Rectal smooth muscle tissue (tissue), 1 donor: ENCODE data around the gene WWOX.

ENCODE experiments used
- H3K27ac ChIP-seq: one replicate; pipeline ENCODE4 v1.7.0; 2013; ENCODE audit warnings: low read depth, low read length, inconsistent platforms
- H3K27me3 ChIP-seq: one replicate; pipeline ENCODE4 v1.7.0; 2013; ENCODE audit warnings: low read length; ENCODE audit not compliant: control insufficient read depth, insufficient read depth
- H3K36me3 ChIP-seq: one replicate; pipeline ENCODE4 v1.7.0; 2013; ENCODE audit warnings: low read length; ENCODE audit not compliant: control insufficient read depth, insufficient read depth
- H3K4me1 ChIP-seq: one replicate; pipeline ENCODE4 v1.7.0; 2013; ENCODE audit warnings: low read length; ENCODE audit not compliant: control insufficient read depth, insufficient read depth
- H3K4me3 ChIP-seq: one replicate; pipeline ENCODE4 v1.7.0; 2013; ENCODE audit warnings: low read length
- H3K9ac ChIP-seq: one replicate; pipeline ENCODE4 v1.7.0; 2013; ENCODE audit warnings: low read length

WWOX gene

GRCh38 chr16:78987666-78988065 is 888.2 kb downstream of the WWOX start:
- H3K27ac ChIP-seq: no peak overlapping the region
- no peak overlapping the region for H3K9ac ChIP-seq
- H3K27me3 ChIP-seq: no peaks in the 10 kb centered on the region
- no peaks in the 10 kb centered on the region for H3K4me1 ChIP-seq
- no peak overlapping the region for H3K4me3 ChIP-seq
- H3K36me3 ChIP-seq: no peaks in the 10 kb centered on the region

DNA sequence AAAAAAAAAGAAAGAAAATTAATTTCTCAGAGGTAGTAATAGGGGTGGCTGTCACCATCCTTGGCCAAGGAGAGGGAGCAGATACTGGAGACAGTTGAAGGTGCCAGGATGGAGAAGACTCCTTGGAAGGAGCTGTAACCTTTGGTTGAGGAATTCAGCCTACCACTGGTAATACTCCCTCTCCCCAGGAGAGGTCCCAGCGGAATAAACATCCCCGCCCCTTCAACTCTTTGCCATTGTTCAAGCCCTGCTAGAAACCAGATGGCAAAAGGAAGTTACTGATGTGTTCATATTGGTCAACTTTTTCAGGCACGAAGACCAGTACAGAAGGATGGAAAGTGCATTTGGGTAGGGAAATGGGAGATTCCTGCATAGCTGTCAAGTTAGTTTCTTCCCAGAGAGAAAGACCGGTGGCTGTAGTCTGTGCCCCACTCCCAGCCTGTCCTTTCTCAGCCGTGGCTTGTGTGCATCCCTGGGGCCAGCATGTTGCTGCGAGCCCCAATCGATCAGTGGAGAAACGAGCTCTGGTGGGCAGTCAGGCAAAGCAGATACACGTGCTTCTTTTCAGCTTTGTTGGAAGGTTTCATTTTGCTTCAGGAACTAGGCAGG is 889.0 kb downstream of the WWOX start:
- Histone ChIP-seq H3K36me3 (no peaks in the 10 kb centered on the region), H3K4me3 (no peak overlapping the region), H3K27ac (no peak overlapping the region)

GRCh38 chr16:78990309-78990701 is 890.9 kb downstream of the WWOX start:
- H3K36me3 ChIP-seq: no peaks in the 10 kb centered on the region
- no peaks in the 10 kb centered on the region for H3K27me3 ChIP-seq
- no peak overlapping the region for H3K9ac ChIP-seq
- no peak overlapping the region for H3K4me3 ChIP-seq
- no peak overlapping the region for H3K27ac ChIP-seq
- no peaks in the 10 kb centered on the region for H3K4me1 ChIP-seq

More for the DNA sequence above, 889.0 kb downstream of the WWOX start:
- Histone ChIP-seq H3K4me1 (no peaks in the 10 kb centered on the region), H3K27me3 (no peaks in the 10 kb centered on the region), H3K9ac (no peak overlapping the region)

GRCh38 chr16:78992001-78992400 is 892.5 kb downstream of the WWOX start:
- no peaks in the 10 kb centered on the region for H3K36me3 ChIP-seq
- no peaks in the 10 kb centered on the region for H3K27me3 ChIP-seq
- H3K9ac ChIP-seq: no peak overlapping the region
- no peaks in the 10 kb centered on the region for H3K4me1 ChIP-seq
- no peak overlapping the region for H3K27ac ChIP-seq
- H3K4me3 ChIP-seq: no peak overlapping the region

DNA sequence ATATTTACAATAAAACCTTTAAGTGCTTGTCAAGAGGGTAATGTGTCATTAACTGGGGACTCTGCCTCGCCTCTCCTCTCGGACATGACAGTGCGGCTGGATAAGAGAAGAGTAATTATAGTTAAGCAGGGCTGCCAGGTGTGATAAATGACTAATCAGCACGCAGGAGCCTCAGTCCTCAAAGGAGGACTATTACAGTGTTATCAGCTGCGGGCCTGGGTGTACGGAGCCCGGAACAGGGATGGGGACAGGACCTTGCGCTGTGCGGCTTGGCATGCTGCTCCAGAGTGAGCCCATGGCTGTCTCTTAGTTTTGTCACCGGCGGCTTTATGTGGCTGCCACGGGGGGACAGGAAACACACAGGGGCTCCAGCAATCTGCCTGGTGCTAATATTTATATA is 893.9 kb downstream of the WWOX start:
- Histone ChIP-seq H3K4me3 (no peak overlapping the region), H3K4me1 (no peaks in the 10 kb centered on the region), H3K27ac (no peak overlapping the region), H3K27me3 (no peaks in the 10 kb centered on the region), H3K9ac (no peak overlapping the region), H3K36me3 (no peaks in the 10 kb centered on the region)

DNA sequence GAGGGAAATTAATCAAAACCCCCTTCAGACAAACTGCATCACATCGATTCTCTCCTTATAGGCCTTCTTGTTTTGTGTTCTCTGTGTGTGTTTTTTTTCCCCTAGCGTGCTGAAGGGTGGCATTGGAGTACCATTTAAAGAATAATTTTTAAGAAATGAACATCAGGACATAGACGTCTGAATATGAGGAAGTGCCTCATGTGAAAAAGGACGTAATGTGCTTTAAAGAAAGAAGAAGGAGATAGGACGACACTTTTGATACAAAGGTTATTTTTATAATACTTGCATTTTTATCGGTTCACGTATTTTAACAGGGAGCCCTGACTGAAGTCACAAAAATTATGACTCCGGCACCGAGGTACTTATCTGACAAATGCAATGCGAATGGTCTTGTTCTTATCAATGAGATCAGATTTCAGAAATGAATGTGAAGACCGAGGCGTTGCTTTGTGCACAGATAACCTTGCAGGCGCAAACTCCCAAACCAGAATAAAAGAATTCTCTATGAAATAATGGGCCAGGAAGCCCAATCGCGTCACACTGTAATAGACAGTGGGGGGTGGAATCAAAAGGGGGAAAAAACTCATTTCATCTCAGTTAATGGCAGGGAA is 894.8 kb downstream of the WWOX start:
- no peak overlapping the region for H3K9ac ChIP-seq
- no peaks in the 10 kb centered on the region for H3K4me1 ChIP-seq
- H3K4me3 ChIP-seq: no peak overlapping the region
- H3K27ac ChIP-seq: no peak overlapping the region
- no peaks in the 10 kb centered on the region for H3K27me3 ChIP-seq
- no peaks in the 10 kb centered on the region for H3K36me3 ChIP-seq

GRCh38 chr16:78995441-78995840 is 896.0 kb downstream of the WWOX start:
- H3K36me3 ChIP-seq: no peaks in the 10 kb centered on the region
- H3K4me1 ChIP-seq: no peaks in the 10 kb centered on the region
- H3K4me3 ChIP-seq: no peak overlapping the region
- no peak overlapping the region for H3K9ac ChIP-seq
- no peak overlapping the region for H3K27ac ChIP-seq
- no peaks in the 10 kb centered on the region for H3K27me3 ChIP-seq

- no peak overlapping the region for H3K9ac ChIP-seq
- H3K27ac ChIP-seq: no peak overlapping the region
- H3K36me3 ChIP-seq: no peaks in the 10 kb centered on the region
- no peak overlapping the region for H3K4me3 ChIP-seq
- H3K27me3 ChIP-seq: no peaks in the 10 kb centered on the region
- H3K4me1 ChIP-seq: no peaks in the 10 kb centered on the region
These were observed 897.3 kb downstream of the WWOX start for GRCh38 chr16:78996790-78997189.

GRCh38 chr16:78998879-78999278 is 899.4 kb downstream of the WWOX start:
- Histone ChIP-seq H3K27ac (no peak overlapping the region), H3K4me3 (no peak overlapping the region), H3K9ac (no peak overlapping the region), H3K27me3 (no peaks in the 10 kb centered on the region), H3K4me1 (no peaks in the 10 kb centered on the region), H3K36me3 (no peaks in the 10 kb centered on the region)

DNA sequence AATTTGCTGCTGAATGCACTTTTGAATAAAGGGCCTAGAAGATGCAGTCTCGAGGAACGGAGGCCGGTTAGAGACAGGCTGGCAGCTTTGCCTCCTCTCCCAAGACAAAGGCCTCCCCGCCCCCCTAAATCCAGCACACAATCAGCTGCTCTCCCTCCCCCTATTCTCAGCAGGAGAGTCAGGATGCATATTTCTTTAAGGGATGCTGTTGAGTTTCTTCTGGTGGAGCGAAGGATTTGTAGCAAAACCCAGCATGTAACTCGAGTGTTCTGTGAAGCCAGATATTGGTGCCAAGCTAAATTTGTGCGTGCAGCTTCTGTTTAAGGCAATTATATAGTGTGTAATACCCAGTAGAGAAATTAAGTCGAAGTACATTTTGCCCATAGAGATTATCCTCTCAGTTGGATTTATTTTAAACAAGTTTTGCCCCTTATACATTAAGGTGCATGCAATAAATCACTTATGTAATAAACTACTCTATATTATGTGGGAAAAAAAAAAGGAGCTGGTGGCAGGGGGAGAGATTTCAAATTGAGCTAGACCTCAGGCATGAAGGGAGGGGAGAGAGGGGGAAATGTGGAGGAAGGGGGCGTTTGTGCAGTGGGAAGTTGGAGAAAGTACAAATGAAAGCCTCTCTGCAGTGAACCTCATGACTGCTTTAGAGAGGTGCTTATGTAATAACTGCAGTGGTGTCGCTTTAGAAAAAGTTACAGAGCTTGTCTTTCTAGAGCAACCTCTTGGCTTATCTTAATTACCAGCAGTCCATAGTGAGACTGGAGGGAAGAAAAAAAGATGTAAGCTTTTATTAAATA is 901.9 kb downstream of the WWOX start:
- Histone ChIP-seq H3K9ac (no peak overlapping the region), H3K27me3 (no peaks in the 10 kb centered on the region), H3K4me1 (no peaks in the 10 kb centered on the region), H3K36me3 (no peaks in the 10 kb centered on the region), H3K4me3 (no peak overlapping the region), H3K27ac (no peak overlapping the region)

GRCh38 chr16:79003026-79003609 is 903.7 kb downstream of the WWOX start:
- Histone ChIP-seq H3K36me3 (no peaks in the 10 kb centered on the region), H3K27me3 (no peaks in the 10 kb centered on the region), H3K4me3 (no peak overlapping the region), H3K4me1 (no peaks in the 10 kb centered on the region), H3K9ac (no peak overlapping the region), H3K27ac (no peak overlapping the region)

DNA sequence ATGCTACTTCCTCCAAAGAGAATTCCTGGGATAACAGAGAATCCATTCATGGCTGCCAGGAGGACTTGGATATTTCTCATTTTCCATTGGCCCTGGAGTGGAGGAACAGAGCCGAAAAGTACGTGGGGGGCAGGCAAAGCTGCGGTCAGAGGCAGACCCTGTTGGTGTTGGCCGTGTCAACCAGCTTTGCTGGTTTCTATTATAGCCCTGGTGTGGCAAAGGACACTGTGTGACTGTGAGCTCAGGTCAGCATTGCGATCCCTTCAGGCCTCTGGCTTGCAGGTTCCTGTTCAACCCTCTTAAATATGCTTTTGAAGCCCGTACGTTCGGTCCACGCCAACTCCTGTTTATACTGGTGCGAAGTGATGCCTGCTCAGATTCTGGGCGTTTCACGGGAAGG is 904.9 kb downstream of the WWOX start:
- no peaks in the 10 kb centered on the region for H3K27me3 ChIP-seq
- no peaks in the 10 kb centered on the region for H3K4me1 ChIP-seq
- H3K27ac ChIP-seq: no peak overlapping the region
- H3K4me3 ChIP-seq: no peak overlapping the region
- no peak overlapping the region for H3K9ac ChIP-seq
- H3K36me3 ChIP-seq: no peaks in the 10 kb centered on the region
